ENCODE results near the gene HDAC4. TPM values are rescaled to one million over a fixed set of nuclear protein-coding genes. Genes with fewer than 3 reads are reported as not detected.

The HDAC4 gene
- total RNA-seq, 1 experiment from 2014 or later: 32.0 TPM

DNA sequence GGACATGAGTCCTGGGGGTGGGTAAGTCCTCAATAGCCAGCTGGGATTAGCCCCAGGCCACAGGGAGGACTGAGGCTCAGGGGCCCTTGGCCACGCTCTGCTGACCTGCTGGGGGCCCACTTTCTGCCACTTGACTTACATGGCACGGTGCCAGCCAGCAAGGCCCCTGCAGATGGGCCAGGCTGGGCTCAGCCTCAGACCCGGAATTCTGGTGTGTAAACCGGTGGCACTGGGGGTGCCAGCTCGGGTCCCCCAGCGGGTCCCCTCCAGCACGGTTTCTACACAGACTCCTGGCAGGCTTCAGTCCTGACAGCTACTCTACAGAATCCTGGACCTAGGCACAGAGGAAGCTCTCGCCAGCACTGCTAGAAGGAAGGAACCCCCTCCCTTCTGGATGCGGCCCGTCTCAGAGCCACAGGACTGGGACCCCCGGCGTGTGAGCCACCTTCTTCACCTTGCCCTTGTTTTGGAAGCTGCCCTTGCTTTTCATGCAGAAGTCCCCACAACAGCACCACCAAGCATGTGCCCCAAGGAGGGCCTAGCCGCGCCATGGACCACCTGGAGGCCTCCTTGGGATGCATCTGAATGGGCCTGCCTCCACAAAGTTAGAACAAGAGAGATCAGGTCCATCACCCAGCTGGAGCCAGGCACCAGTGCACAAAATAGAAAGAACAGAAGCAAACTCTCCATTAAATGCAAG lies 8.0 kb downstream of the HDAC4 start:
- Histone ChIP-seq H2AK5ac (ENCODE audit: insufficient read length, low read length) (no peak overlapping the region), H3K4me1 (ENCODE audit: insufficient read depth, low read length) (no peaks in the 10 kb centered on the region; the same call in 1 of the 2 replicates), H3K4ac (ENCODE audit: low read depth, low read length) (no peak overlapping the region), H2BK5ac (ENCODE audit: insufficient read length, low read length) (no peak overlapping the region), H3K9ac (ENCODE audit: extremely low read depth, insufficient read length, low read length) (no peak overlapping the region), H3K79me1 (ENCODE audit: insufficient read depth, low read depth, low read length, poor library complexity, severe bottlenecking) (peaks cover 8% of the 10 kb centered on the region), H3T11ph (ENCODE audit: low read length) (no peak overlapping the region), H2BK12ac (ENCODE audit: insufficient read length, low read depth, low read length) (no peak overlapping the region), H4K8ac (replicated peaks; ENCODE audit: insufficient read length, low read depth, low read length) (no peak overlapping the region), H3K79me2 (ENCODE audit: insufficient read depth, low read length) (peaks cover 37% of the 10 kb centered on the region; the same call in 1 of the 2 replicates), H3K9me3 (ENCODE audit: control insufficient read depth, low read depth, low read length) (no peaks in the 10 kb centered on the region), H3K27me3 (ENCODE audit: insufficient read depth, low read length) (no peaks in the 10 kb centered on the region), H2BK20ac (ENCODE audit: low read depth, low read length, poor library complexity, severe bottlenecking) (no peak overlapping the region), H3K18ac (ENCODE audit: insufficient read length, low read depth, low read length) (no peak overlapping the region), H4K5ac (ENCODE audit: insufficient read length, low read depth, low read length) (no peak overlapping the region), H3K14ac (ENCODE audit: insufficient read depth, low read length) (no peak overlapping the region), H3K23ac (ENCODE audit: insufficient read length, low read depth, low read length) (no peak overlapping the region), H3K23me2 (ENCODE audit: insufficient read length, low read depth, low read length, poor library complexity, severe bottlenecking) (no peaks in the 10 kb centered on the region), H2BK120ac (ENCODE audit: low read depth, low read length, poor library complexity, severe bottlenecking) (no peak overlapping the region), H3K56ac (ENCODE audit: insufficient read length, low read depth, low read length) (no peak overlapping the region), H3K4me2 (ENCODE audit: insufficient read depth, insufficient read length, low read length) (no peak overlapping the region), H2BK15ac (ENCODE audit: low read depth, low read length) (no peak overlapping the region), H4K20me1 (ENCODE audit: control insufficient read depth, insufficient read depth, insufficient read length) (no peaks in the 10 kb centered on the region), H2AFZ (ENCODE audit: low read length) (no peak overlapping the region), H3K27ac (ENCODE audit: insufficient read length, low read depth, low read length) (no peak overlapping the region), H4K91ac (ENCODE audit: insufficient read length, low read depth, low read length) (no peak overlapping the region)
- TF ChIP-seq, protein P1, sequence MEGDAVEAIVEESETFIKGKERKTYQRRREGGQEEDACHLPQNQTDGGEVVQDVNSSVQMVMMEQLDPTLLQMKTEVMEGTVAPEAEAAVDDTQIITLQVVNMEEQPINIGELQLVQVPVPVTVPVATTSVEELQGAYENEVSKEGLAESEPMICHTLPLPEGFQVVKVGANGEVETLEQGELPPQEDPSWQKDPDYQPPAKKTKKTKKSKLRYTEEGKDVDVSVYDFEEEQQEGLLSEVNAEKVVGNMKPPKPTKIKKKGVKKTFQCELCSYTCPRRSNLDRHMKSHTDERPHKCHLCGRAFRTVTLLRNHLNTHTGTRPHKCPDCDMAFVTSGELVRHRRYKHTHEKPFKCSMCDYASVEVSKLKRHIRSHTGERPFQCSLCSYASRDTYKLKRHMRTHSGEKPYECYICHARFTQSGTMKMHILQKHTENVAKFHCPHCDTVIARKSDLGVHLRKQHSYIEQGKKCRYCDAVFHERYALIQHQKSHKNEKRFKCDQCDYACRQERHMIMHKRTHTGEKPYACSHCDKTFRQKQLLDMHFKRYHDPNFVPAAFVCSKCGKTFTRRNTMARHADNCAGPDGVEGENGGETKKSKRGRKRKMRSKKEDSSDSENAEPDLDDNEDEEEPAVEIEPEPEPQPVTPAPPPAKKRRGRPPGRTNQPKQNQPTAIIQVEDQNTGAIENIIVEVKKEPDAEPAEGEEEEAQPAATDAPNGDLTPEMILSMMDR (conservative IDR thresholded peaks at IDR 0.05): no peak
- Mint-ChIP-seq H3K27me3 (ENCODE audit: low read depth) (no peaks in the 10 kb centered on the region; the same call in 1 of the 2 replicates), H3K9me3 (no peaks in the 10 kb centered on the region; a peak in 1 of 5 replicates), H3K4me3 (no peak overlapping the region; a peak in 1 of 5 replicates), H3K4me1 (peaks cover 23% of the 10 kb centered on the region in 2 experiments), H3K27ac (peak overlapping the region in 1 of 3 experiments; percentile 71; a peak in 1 of 7 replicates), H3K36me3 (ENCODE audit: insufficient read depth in 1 of 3, low read depth in 3 of 3) (peaks cover 9 to 13% (median 12%) of the 10 kb centered on the region in 3 experiments)
- WGBS (ENCODE audit: extremely low coverage, insufficient read length, low lambda C conversion rate): no CpG with 5 or more reads among the region's 14 CpGs
- DNase-seq: no peak
